PC-9 (cell line): ENCODE data around the gene KRABD2.

Experiments
- BruUV-seq: library from RNA; stranded (reverse); fragments of 400-500 nt; replicated peaks from 2 replicates; lab custom pipeline; 2021; lab: Mats Ljungman, UMichigan
- CTCF ChIA-PET: fragments of 300-600 bp; sonication (Branson Sonifier 250); formaldehyde crosslinking; loops from one replicate; lab custom pipeline; 2022; ENCODE audit warnings: antibody characterized with exemption; lab: Charles Lee
- POLR2A ChIA-PET: fragments of 300-600 bp; sonication (Branson Sonifier 250); formaldehyde crosslinking; loops from one replicate; lab custom pipeline; 2022; ENCODE audit warnings: antibody characterized with exemption; ENCODE audit not compliant: unreplicated experiment; lab: Charles Lee
- DNase-seq, 2 experiments: peaks; one replicate each; pipeline versions ENCODE4 v3.0.0 to v3.0.0-alpha.2; 2015 to 2022; ENCODE audit warnings: mixed read lengths in 1 of 2
- H2AFZ ChIP-seq: fragments of 200-600 bp; sonication (generic); 2 replicates; pipeline ENCODE4 v1.8.1; 2017; ENCODE audit warnings: antibody characterized with exemption
- H3F3A ChIP-seq: fragments of 200-600 bp; sonication (generic); 2 replicates; pipeline ENCODE4 v1.8.1; 2017; ENCODE audit warnings: antibody characterized with exemption, mild to moderate bottlenecking, low read depth; ENCODE audit not compliant: insufficient read depth
- H3K27ac ChIP-seq: fragments of 200-600 bp; sonication (generic); 2 replicates; pipeline ENCODE4 v1.6.1; 2016; ENCODE audit warnings: mixed run types
- H3K27me3 ChIP-seq: fragments of 200-600 bp; sonication (generic); 2 replicates; pipeline ENCODE4 v1.6.1; 2016; ENCODE audit warnings: low read depth, mixed run types; ENCODE audit not compliant: insufficient read depth
- H3K36me3 ChIP-seq: fragments of 200-600 bp; sonication (generic); 2 replicates; pipeline ENCODE4 v1.6.1; 2016; ENCODE audit warnings: low read depth, mixed run types
- H3K4me1 ChIP-seq: fragments of 200-600 bp; sonication (generic); replicated peaks from 2 replicates; pipeline ENCODE4 v1.6.1; 2016; ENCODE audit warnings: mixed run types; ENCODE audit not compliant: insufficient read depth
- H3K4me2 ChIP-seq: fragments of 200-600 bp; sonication (generic); 2 replicates; pipeline ENCODE4 v1.6.1; 2017; ENCODE audit warnings: mixed run types
- H3K4me3 ChIP-seq: fragments of 200-600 bp; sonication (generic); 2 replicates; pipeline ENCODE4 v1.6.1; 2016; ENCODE audit warnings: mixed run types
- H3K79me2 ChIP-seq: fragments of 200-600 bp; sonication (generic); 2 replicates; pipeline ENCODE4 v1.6.1; 2017; ENCODE audit warnings: low read depth, mixed run types
- H3K9me2 ChIP-seq: fragments of 200-600 bp; sonication (generic); 2 replicates; pipeline ENCODE4 v1.8.1; 2017; ENCODE audit warnings: mild to moderate bottlenecking; ENCODE audit not compliant: insufficient read depth
- H3K9me3 ChIP-seq: fragments of 200-600 bp; sonication (generic); 2 replicates; pipeline ENCODE4 v1.8.1; 2016; ENCODE audit warnings: low read depth; ENCODE audit not compliant: insufficient read depth
- H4K20me1 ChIP-seq: fragments of 200-600 bp; sonication (generic); 2 replicates; pipeline ENCODE4 v1.8.1; 2017; ENCODE audit not compliant: insufficient read depth
- EZH2 ChIP-seq: fragments of 200-600 bp; sonication (generic); IDR thresholded peaks from 2 replicates; pipeline ENCODE4 v1.8.0; 2017; ENCODE audit warnings: antibody characterized with exemption, low read depth
- intact Hi-C: fragments of 100-400 bp; cut with micrococcal nuclease; formaldehyde crosslinking; loops from one replicate; pipeline ENCODE4 v1.10.0; 2022; ENCODE audit not compliant: unreplicated experiment
- TF ChIP-seq, protein P1 (sequence below): fragments of 200-600 bp; sonication (generic); conservative IDR thresholded peaks from 2 replicates; pipeline ENCODE4 v1.6.1; 2017; ENCODE audit warnings: mixed run types, antibody characterized with exemption, mild to moderate bottlenecking, moderate library complexity

Gene KRABD2

DNA sequence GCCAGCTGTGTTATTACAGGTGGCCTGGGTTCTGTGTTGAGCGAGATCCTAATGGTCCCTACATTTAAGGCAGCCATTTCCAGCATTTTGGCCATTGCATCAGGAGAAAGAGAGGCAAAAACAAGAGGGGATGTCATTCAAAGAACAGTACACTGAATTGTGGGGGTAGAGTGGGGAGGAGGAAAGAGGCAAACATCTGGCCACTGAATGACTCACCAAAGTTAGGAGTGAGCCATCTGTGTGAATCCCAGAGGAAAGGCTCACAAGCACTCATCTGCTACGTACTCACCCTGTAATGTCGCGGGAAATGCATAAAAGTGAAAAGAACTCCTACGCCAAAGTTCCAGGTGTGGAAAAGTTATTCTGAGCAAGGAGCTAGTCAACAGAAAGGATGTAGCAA, 16.7 kb downstream of the KRABD2 start:
- no TSS peak for BruUV-seq
- H3K4me2 ChIP-seq = no peak overlapping the region
- peaks cover 5% of the 10 kb centered on the region; the same call in 1 of the 2 replicates for H3K4me1 ChIP-seq
- ChIA-PET POLR2A (no interaction called here), CTCF (no interaction called here)
- no peak overlapping the region for H3K4me3 ChIP-seq
- TF ChIP-seq, protein P1, sequence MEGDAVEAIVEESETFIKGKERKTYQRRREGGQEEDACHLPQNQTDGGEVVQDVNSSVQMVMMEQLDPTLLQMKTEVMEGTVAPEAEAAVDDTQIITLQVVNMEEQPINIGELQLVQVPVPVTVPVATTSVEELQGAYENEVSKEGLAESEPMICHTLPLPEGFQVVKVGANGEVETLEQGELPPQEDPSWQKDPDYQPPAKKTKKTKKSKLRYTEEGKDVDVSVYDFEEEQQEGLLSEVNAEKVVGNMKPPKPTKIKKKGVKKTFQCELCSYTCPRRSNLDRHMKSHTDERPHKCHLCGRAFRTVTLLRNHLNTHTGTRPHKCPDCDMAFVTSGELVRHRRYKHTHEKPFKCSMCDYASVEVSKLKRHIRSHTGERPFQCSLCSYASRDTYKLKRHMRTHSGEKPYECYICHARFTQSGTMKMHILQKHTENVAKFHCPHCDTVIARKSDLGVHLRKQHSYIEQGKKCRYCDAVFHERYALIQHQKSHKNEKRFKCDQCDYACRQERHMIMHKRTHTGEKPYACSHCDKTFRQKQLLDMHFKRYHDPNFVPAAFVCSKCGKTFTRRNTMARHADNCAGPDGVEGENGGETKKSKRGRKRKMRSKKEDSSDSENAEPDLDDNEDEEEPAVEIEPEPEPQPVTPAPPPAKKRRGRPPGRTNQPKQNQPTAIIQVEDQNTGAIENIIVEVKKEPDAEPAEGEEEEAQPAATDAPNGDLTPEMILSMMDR = no peak
- no peak for TF ChIP-seq EZH2
- H3K9me2 ChIP-seq = no peaks in the 10 kb centered on the region
- intact Hi-C loops = no loop called here
- no peak overlapping the region for H2AFZ ChIP-seq
- no peaks in the 10 kb centered on the region for H3K27me3 ChIP-seq
- H3K36me3 ChIP-seq = no peaks in the 10 kb centered on the region
- no peaks in the 10 kb centered on the region for H4K20me1 ChIP-seq
- H3K9me3 ChIP-seq = no peaks in the 10 kb centered on the region
- H3F3A ChIP-seq = 0 out of 2 replicates have a peak, but pooled peaks cover 1% of the 10 kb centered on the region
- H3K79me2 ChIP-seq = no peaks in the 10 kb centered on the region
- no peak overlapping the region for H3K27ac ChIP-seq
- no peak for DNase-seq

DNA sequence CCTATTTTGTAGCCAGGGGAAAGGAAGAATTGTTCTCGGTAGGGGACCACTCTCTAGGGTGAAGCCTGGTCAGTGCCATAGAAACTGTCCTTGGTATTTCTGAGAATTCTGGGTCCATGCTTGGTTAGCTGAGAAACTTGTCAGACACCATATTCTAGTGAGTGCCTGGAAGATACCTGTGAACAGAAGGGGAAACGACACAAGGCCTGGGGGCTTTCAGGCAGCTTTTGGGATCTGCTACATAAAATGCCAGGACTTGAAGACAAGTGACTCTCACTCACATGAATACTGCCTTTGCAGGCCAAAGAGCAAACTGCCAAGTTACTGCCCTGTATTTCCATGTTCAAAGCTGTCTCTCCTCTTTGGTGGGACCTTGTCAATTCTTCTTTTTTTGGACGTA, 18.6 kb downstream of the KRABD2 start:
- no peaks in the 10 kb centered on the region for H3K79me2 ChIP-seq
- H3K27ac ChIP-seq = no peak overlapping the region
- BruUV-seq = no TSS peak
- H3K4me1 ChIP-seq = no peaks in the 10 kb centered on the region
- CTCF ChIA-PET = no interaction called here
- no peak for TF ChIP-seq EZH2
- TF ChIP-seq, protein P1 = no peak
- H3F3A ChIP-seq = no peaks in the 10 kb centered on the region
- intact Hi-C loops = no loop called here
- POLR2A ChIA-PET = interaction anchor here (0.8 kb wide), 1 partner anchor 25 kb away, joined by 10 read pairs; no protein-coding TSS in a partner anchor
- H3K27me3 ChIP-seq = no peaks in the 10 kb centered on the region
- H3K4me2 ChIP-seq = no peak overlapping the region
- H4K20me1 ChIP-seq = no peaks in the 10 kb centered on the region
- H3K9me2 ChIP-seq = no peaks in the 10 kb centered on the region
- DNase-seq = no peak
- H3K9me3 ChIP-seq = no peaks in the 10 kb centered on the region
- H3K36me3 ChIP-seq = no peaks in the 10 kb centered on the region
- no peak overlapping the region for H3K4me3 ChIP-seq
- no peak overlapping the region for H2AFZ ChIP-seq

DNA sequence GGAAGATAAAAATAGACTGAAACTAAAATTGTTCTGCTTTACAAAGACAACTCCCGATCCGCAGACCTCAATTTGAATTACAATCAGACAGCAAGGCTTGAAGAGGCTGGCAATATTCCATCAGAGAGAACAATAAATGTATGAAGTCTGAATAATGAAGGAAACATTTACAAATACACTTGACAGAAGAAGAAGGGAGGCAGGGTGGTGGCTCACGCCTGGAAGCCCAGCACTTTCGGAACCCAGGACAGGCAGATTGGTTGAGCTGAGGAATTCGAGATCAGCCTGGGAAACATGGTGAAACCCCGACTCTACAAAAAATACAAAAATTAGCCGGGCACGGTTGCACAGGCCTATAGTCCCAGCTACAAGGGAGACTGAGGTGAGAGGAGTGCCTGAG, 22.3 kb downstream of the KRABD2 start:
- H3K4me1 ChIP-seq = no peaks in the 10 kb centered on the region
- DNase-seq = no peak
- no peak overlapping the region for H2AFZ ChIP-seq
- H3K36me3 ChIP-seq = no peaks in the 10 kb centered on the region
- BruUV-seq = no TSS peak
- ChIA-PET POLR2A (no interaction called here), CTCF (no interaction called here)
- no peak overlapping the region for H3K27ac ChIP-seq
- intact Hi-C loops = no loop called here
- no peak overlapping the region for H3K4me3 ChIP-seq
- no peaks in the 10 kb centered on the region for H3K9me3 ChIP-seq
- H3K27me3 ChIP-seq = no peaks in the 10 kb centered on the region
- no peaks in the 10 kb centered on the region for H3K79me2 ChIP-seq
- H3K9me2 ChIP-seq = no peaks in the 10 kb centered on the region
- TF ChIP-seq, protein P1 = no peak
- TF ChIP-seq EZH2 = no peak
- no peaks in the 10 kb centered on the region for H3F3A ChIP-seq
- no peaks in the 10 kb centered on the region for H4K20me1 ChIP-seq
- H3K4me2 ChIP-seq = no peak overlapping the region
